NCI-H2196 treated with DMSO at 0.1 percent for 48 hours (cell line): ENCODE data around the gene BCL2.

ENCODE experiments used
- DNase-seq: peaks from one replicate; lab custom pipeline; 2025; ENCODE audit not compliant: unreplicated experiment; lab: John Stamatoyannopoulos, UW

The BCL2 gene

DNA sequence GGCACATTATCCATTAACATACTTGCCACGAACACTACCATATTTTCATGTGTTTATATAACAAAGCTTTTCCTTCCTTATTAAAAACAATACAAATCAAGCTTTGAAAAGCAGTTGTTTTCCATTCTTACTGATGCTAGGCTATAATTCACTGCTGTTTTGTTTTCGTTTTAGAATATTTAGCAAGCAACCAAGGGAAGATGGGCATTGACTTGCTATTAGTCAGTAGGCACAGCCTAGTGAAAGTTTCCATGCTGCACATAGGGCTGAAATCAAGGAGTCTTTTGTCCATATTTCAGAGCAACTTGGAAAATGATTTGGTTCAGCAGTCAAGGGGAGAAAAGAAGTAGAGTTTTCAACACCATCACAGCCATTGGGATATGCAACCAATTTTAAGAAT is 31.3 kb downstream of the BCL2 start:
- DNase-seq: no peak

DNA sequence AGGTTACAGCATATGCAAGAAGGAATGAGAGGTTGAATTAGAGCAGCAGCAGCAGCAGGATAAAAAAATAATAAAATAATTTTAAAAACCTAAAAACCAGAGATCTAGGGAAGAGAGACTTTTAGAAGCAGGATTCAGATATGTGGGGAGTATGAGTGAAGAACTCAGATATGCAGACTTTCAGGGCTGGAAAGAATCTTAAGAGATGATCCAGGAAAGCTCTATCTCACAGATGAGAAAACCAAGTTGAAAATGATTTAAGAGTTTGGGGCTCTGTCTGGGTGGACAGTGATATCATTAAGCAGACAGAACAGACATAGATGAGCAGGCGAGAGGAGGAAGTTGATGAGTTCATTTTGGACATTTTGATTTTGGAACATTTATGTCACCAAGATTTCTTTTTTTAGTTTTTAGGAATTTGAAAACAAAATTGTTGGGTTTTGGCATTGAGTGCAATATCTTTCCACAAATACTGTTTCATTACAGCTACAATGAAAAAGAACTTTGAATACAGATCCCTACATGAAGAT is 31.8 kb downstream of the BCL2 start:
- no peak for DNase-seq

DNA sequence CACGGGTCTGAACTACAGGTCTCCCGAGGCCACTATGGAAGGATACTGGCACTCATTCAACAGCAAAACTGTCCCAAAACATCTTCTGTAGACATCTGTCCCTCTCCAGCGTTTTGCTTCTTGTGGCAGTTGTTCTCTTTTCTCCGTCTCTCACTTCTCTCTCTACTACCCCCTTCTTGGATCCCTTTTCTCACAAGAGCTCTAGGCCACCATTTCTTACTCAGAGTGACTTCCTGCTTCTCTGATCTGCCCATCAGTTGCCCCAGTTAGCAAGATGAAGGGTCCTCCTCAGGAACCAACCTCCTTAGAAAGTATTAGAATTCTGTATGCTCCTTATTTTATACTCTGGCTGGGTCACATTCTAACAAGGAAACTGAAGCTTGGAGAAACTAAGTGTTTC is 32.6 kb downstream of the BCL2 start:
- DNase-seq: no peak

- no peak for DNase-seq
These were observed 34.5 kb downstream of the BCL2 start for GRCh38 chr18:63284827-63285733.

GRCh38 chr18:63284173-63284799 is 35.3 kb downstream of the BCL2 start:
- no peak for DNase-seq

DNA sequence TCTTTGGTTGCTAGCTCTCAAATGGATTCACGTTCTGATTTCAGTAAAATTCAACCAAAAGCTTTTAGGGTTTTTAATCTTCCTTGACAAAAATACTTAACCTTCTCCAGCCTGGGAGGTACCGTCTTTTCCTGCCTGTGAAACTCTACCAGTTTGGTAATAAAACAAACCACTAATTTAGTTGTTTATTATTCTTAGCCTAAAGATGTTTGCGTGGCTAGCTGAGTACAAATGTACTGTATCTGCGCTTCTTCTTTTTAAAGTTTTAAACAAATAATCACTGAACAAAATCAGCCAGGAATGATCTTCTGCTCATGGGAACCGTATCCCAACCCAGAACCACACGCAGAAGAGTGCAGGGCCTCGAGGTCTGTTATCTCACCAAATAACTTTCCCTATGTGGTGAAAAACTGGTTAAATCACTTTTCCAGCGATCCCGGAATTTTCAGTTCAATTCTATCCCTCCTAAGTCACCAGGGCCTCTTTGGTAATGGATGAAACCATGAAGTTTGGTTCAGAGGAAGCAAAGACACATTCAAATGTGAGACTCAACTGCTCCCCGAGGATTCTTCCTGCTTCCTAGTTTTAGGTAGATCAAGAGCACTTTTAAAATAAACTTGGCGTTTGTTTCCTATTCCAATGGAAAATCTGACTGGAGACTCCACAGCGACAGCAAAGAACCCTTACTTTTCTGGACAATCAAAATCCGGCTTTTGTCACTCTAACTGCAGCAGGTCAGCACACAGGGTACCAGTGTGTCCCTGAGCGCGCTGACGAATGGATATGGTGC is 36.1 kb downstream of the BCL2 start:
- DNase-seq: no peak

DNA sequence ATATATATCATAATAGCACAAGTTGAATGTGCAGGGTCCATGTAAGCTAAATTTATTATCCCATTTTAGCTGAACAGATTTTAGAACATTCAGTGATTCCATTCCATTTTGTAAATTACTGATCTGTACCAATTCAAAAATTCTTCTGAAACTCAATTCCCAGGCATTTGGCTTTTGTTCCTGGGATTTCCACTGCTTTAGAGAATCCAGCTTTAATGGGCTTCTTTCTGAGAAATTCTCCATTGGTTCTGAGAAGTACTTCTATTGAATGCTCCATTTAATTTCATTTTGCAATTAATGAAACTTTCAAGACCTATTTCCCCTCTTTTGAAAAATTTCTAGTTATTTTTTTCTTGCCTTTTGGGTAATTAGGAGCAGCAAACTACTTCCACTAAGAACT is 36.8 kb downstream of the BCL2 start:
- DNase-seq: no peak

GRCh38 chr18:63273222-63273927 is 46.2 kb downstream of the BCL2 start:
- DNase-seq: no peak

- no peak for DNase-seq
These were observed 46.9 kb downstream of the BCL2 start for GRCh38 chr18:63272638-63273037.

- no peak for DNase-seq
These were observed 47.7 kb downstream of the BCL2 start for GRCh38 chr18:63271881-63272299.

DNA sequence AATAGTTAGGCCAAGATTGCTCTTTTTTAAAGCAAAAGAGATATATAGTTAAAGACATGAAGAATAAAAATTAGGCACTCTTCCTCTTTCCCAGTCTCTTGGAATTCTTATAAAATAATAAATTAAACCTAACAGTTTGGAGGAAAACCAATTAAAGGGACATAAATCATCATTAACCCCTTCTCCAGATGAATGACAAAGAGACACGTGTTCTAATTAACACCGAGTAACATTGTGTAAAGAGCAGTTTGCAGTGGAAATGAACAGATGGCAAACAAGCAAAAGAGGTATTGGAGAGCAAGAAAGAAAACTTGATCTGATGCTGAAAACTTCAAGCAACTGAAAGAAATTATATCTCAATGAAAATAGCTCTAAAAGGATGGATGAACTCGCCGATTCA is 48.4 kb downstream of the BCL2 start:
- no peak for DNase-seq

- no peak for DNase-seq
These were observed 51.4 kb downstream of the BCL2 start for GRCh38 chr18:63267975-63268721.

- DNase-seq: no peak
These were observed 52.4 kb downstream of the BCL2 start for GRCh38 chr18:63266888-63267790.

- no peak for DNase-seq
These were observed 54.2 kb downstream of the BCL2 start for GRCh38 chr18:63265326-63265725.

DNA sequence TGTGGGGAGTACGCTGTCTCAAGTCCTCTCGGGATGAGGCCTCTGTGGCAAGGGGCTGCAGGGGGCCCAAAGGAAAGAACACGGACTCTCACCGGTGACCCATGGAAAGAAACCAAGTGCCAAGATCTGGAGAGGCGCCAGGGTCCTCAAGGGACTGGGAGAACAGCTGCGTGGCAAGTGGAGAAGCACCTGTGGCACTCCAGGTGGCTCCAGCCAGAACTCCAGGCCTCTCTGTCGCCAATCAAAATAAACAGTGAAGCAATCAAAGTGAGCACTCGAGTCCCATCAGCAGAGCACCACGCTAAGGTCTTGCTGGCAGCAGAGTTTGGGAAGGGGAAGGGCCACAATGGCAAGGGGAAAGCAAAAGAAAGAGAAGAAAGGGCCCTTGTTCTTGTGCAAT is 54.7 kb downstream of the BCL2 start:
- peak; percentile 65 for DNase-seq

- no peak for DNase-seq
These were observed 56.1 kb downstream of the BCL2 start for GRCh38 chr18:63263444-63263843.

DNA sequence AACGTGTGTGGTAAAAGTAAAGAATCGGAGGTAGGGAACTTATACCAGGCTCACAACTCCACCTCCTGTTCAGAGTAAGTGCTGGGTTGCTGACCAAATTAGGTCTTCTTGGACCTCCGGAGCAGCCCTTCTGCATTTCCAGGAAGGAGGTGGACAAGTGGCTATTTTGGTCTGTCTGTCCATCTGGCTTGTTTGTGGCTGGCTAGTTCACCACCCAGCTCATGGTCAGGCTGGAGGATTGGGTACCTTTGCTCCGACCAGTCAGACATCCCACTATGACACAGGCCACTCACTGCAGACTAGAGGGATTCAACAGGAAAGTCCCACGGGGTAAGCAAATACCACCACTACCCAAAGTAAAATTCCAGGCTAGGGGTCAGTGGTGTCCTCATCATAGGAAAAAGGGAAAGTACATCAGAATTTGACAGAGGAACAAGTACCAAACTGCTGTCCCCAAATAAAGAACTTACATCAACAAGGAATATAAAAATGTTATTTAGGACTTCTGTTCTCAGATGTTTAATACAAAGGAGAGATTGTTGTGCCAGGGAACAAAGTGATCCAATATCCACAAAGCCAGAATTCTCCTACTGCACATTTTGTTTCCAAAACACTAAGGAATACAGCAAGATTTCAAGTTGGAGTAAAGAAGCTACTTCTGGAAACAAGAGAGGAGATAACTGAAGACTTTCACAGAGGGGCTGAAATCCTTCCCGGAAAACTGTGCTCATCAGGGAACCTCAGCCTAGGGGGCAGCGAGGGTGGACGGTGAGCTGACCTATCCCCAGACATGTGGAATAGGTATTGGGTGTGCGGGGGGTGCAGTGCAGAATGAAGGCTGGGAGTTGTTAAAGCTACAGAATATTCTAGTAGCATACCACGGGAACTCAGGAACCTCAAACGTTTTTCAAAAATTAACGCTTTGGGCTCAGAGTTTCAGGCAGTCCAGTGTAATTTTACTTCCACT is 56.9 kb downstream of the BCL2 start:
- no peak for DNase-seq

- DNase-seq: no peak
These were observed 58.5 kb downstream of the BCL2 start for GRCh38 chr18:63261029-63261428.
